K562 (cell line): ENCODE results near the gene SPATA21.

Source experiments
- CHD1 ChIP-seq: fragments of 200-600 bp; sonication (generic); IDR thresholded peaks from one replicate; pipeline ENCODE4 v1.6.1; 2012; ENCODE audit warnings: mild to moderate bottlenecking, moderate library complexity, low read length, inconsistent platforms
- CTCF ChIP-seq, 3 experiments: IDR thresholded peaks in 2 of 3; conservative IDR thresholded peaks in 1 of 3; 2 replicates each; pipeline ENCODE4 v1.5.1; 2011 to 2012; ENCODE audit warnings: low read length in 3 of 3, mild to moderate bottlenecking in 3 of 3, control low read depth in 2 of 3, improper control_type of control experiment in 1 of 3, inconsistent platforms in 1 of 3, low read depth in 1 of 3, mixed read lengths in 1 of 3, moderate library complexity in 1 of 3; ENCODE audit not compliant: insufficient read depth in 2 of 3
- DPF2 ChIP-seq: fragments of 450-650 bp; IDR thresholded peaks from 2 replicates; pipeline ENCODE4 v1.6.1; 2016
- JUNB ChIP-seq: fragments of 450-650 bp; formaldehyde crosslinking; conservative IDR thresholded peaks from 2 replicates; pipeline ENCODE4 v1.4.0; 2020; ENCODE audit warnings: mild to moderate bottlenecking
- POLR2AphosphoS5 ChIP-seq: IDR thresholded peaks from 2 replicates; pipeline ENCODE4 v1.6.1; 2011; ENCODE audit warnings: mild to moderate bottlenecking, low read depth, low read length, moderate library complexity; ENCODE audit not compliant: control insufficient read depth, insufficient read depth
- RREB1 ChIP-seq: fragments of 250-450 bp; sonication (Bioruptor Pico); IDR thresholded peaks from 2 replicates; pipeline ENCODE4 v1.4.0; 2020
- SP1 ChIP-seq: sonication (generic); formaldehyde crosslinking; IDR thresholded peaks from 2 replicates; pipeline ENCODE4 v1.8.1; 2022; ENCODE audit warnings: mild to moderate bottlenecking, missing genetic modification reagents
- ZBTB1 ChIP-seq: sonication (generic); formaldehyde crosslinking; IDR thresholded peaks from 2 replicates; pipeline ENCODE4 v1.8.1; 2023; ENCODE audit warnings: missing genetic modification reagents, low read depth, mild to moderate bottlenecking, borderline replicate concordance
- ZBTB26 ChIP-seq: fragments of 450-650 bp; formaldehyde crosslinking; IDR thresholded peaks from 2 replicates; pipeline ENCODE4 v1.4.0; 2022; ENCODE audit warnings: missing genetic modification characterization
- ZBTB33 ChIP-seq: sonication (generic); formaldehyde crosslinking; IDR thresholded peaks from 2 replicates; pipeline ENCODE4 v1.8.1; 2023; ENCODE audit warnings: mild to moderate bottlenecking, missing genetic modification reagents
- ZSCAN29 ChIP-seq: fragments of 450-650 bp; IDR thresholded peaks from 2 replicates; pipeline ENCODE4 v1.6.1; 2017
- ZZZ3 ChIP-seq: fragments of 450-650 bp; IDR thresholded peaks from 2 replicates; pipeline ENCODE4 v1.6.1; 2016; ENCODE audit warnings: antibody characterized with exemption, mild to moderate bottlenecking, moderate library complexity

GRCh38 chr1:16458831-16459230 is 21.6 kb upstream of the SPATA21 start:
- TF ChIP-seq CTCF (IDR thresholded peaks at IDR 0.05 in 2 of 3, conservative IDR thresholded peaks at IDR 0.05 in 1 of 3; ENCODE audit: insufficient read depth in 2 of 3, low read depth in 1 of 3, low read length in 3 of 3) (no peak), RREB1 (CRISPR knock-in tag) (no peak), DPF2 (no peak), CHD1 (no peak), SP1 (no peak), ZBTB33 (CRISPR knock-in tag) (no peak), ZBTB1 (no peak), POLR2AphosphoS5 (no peak), ZZZ3 (no peak), ZSCAN29 (no peak), JUNB (CRISPR knock-in tag) (no peak), ZBTB26 (no peak)
